Stimulated activated CD8-positive, alpha-beta memory T cell treated with anti-CD3 and anti-CD28 coated beads, Interleukin-12 subunit alpha, Interleukin-12 subunit beta, amount 100 ng/mL, for 4 hours (primary cell): ENCODE measurements around the gene CDK3.
"Not testable (repeated sequence)": the region's sequence is repeated elsewhere in the genome, so short reads cannot be mapped to it uniquely, and the experiment has no call there.

Source experiments
- DNase-seq: peaks from one replicate; pipeline ENCODE4 v3.0.0-alpha.2; 2020; ENCODE audit warnings: low read depth

The CDK3 gene

DNA sequence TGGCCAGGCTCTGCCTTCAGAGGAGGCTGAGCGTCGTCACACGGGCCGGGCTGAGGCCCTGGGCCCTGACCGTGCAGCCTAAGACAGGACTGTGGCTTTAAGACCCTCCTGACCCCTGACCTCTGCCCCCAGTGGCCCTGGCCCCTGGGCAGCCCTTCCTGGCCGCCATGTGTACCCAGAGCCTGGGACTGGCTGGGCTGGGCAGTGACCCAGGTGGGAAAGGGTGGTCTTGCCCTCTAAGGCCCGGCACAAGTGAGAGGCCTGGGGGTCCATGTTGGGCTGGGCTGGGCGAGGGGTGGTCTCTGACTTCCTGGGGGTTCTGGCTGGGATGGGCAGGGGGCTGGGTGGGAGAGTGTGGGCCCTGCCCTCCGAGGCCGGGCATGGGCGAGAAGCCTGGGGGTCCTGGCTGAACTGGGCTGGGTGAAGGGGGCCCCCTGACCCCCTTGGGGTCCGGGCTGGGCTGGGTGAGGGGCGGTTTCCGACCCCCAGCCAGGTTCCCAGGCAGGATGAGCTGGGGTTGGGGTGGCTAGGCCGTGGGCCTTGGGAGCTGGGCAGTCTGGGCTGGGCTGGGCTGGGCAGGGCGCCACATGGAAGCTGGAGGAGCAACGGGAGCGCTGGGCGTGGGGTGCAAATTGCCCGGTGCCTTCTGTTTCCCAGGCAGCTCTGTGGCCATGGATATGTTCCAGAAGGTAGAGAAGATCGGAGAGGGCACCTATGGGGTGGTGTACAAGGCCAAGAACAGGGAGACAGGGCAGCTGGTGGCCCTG is at the start of gene CDK3:
CDK3 (plus strand) TSS at position 101 of the 767 bp plus-strand sequence; CDS start at position 672, 571 bp downstream.
- no peak for DNase-seq

DNA sequence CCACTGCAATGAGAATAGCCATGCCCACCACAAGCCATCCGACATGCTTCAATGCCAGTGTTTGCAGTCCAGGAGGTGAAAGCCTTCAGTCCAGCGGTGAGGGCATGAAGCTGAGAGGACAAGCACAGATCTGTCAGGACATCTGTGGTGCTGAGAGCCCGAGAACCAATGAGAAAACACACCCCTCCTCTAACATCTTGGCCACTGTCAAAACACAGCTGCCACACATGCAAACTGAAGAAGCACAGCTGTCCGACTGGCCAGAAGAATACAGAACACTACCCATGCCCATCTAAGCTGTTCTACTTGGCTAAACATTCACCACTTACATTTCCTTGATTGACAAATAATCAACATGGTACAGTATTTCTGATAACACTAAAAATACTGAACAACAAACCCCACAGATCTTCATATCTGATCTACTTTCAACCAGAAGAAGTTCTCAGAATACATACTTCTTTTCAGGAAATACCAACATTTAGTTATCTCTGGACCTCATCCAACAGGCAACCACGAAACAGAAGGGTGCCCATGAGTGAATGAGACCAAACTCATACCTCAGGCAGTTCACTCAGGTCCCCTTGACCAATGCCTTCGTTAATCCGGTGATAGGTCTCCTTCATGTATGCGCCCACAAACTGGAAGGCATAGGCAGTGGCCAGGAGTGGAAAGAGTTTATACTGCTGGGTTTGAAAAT is 49.6 kb upstream of the CDK3 start:
- no peak for DNase-seq

DNA sequence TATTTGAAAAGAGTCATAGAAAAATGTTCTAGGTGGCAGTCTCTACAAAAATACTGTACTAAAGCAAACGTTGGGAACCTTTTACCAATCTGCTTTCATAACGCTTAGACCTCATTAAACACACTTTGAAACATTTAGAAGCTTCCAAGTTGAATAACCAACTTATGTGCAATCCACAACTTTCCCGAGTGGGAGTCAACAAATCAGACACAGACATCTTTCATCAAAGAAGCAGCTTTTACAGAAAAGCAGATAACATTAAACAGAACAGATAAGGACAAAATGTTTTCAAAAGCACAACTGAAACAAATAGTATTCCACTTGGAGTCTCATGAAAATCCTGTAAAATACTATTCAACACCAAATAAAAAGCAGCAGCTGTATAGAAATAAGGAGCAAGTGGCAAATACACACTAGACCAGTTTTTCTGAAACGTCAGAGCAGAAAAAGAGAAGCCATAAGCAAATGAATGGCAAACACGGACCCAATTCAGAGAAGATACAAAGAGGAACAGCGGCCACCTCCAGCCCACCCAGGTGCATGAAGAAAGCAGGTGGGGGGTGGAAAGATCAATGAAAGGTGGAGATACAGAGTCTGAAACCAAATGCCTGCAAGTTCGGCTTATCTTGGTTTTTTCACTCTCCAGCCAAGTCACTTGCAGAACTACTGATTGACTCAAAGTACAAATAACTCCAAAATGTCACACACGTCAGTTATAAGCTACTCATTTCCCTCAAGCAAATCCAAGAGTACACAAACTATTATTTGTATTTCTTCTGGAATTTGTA is 41.4 kb upstream of the CDK3 start:
- DNase-seq, result no peak

DNA sequence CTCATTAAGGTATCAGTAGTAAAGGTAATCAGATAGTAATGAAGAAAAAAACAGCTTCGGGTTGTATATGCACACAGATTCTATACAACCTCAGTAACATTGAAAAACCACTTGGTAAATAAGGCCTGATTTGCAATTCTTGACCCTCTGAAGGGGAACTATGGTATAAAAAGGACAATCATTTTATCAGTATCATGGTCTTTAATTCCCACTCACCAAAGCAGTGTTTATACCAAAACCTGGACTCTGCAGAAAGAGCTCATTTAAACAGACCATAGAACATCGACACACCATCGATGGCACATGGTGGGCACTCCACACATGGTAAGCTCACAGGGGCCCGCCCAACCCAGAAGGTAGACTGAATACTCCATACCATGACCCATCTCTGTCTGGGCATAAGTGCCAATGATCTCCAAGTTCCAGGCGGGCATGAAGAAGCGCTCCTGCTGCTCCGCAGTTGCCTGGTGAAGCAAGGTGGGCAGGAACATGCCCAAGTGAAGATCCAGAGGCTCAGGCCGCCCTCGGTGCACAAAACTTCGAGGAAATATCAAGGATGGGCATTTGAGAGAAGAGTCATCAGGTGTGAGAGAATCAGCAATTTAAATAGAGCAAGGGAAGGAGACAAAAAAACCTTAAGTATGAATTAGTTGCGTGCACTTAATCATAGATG is 40.7 kb upstream of the CDK3 start:
- DNase-seq, result no peak

DNA sequence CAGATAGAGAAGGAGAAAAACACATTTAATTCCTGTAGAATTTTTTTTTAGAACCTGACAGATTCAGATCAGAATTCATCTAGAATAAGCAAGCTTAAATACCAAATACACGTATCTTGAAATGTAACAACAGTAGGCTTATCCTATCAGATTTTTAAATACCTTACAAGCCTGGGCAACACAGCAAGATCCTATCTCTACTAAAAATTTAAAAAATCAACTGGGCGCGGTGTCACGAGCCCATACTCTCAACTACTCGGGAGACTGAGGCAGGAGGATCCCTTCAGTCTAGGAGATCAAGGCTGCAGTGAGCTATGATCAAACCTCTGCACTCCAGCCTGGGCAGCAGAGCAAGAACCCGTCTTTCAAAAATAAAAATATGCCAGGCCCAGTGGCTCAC is 35.2 kb upstream of the CDK3 start:
- DNase-seq, result no peak

DNA sequence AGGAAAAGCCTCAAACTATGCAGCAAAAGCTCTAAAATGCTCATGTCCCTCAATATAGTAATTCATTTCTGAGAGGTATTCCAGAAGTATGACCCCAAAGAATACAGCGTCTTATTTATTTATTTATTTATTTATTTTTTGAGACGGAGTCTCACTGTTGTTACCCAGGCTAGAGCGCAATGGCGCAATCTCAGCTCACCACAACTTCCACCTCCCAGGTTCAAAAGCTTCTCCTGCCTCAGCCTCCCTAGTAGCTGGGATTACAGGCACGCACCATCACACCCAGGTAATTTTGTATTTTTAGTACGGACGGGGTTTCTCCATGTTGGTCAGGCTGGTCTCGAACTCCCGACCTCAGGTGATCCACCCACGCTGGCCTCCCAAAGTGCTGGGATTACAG is 31.6 kb upstream of the CDK3 start:
- not testable (repeated sequence) for DNase-seq

DNA sequence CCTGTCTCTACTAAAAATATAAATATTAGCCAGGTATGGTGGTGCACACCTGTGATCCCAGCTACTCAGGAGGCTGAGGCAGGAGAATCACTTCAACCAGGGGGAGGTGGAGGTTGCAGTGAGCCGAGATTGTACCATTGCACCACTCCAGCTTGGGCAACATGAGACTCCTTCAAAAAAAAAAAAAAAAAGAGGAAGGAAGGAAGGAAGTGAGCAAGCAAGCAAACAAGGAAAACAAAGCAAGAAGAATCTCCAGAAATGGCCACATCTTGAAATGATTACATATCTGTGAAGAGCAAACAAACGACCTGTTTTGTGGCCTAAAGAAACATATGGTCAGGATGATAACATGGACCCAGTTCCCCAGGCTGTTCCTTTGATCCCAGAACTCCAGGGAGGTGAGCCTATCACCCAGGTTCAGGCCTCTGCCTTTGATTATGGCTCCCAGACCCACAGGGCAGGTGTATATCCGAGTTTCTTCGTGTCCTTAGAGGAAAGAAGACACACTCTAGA is 30.6 kb upstream of the CDK3 start:
- DNase-seq, result no peak

DNA sequence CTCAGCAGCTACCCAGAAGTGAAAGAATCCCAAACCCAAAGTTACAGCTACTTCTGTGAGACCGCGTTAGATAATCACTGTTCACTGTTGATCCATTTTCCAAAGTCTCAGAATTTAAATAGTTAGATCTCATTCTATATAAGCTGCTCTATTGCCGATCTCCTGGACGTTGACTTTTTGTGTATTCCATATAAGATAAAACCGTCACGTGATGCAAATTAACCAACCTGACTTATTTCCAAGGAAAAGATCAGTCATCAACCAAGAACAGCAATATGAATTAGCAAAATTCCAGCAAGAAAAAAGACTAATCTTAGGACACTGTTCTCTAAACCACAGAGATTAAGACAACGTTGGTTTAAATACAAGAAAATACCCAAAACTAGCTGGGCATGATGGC is 30.0 kb upstream of the CDK3 start:
- no peak for DNase-seq

DNA sequence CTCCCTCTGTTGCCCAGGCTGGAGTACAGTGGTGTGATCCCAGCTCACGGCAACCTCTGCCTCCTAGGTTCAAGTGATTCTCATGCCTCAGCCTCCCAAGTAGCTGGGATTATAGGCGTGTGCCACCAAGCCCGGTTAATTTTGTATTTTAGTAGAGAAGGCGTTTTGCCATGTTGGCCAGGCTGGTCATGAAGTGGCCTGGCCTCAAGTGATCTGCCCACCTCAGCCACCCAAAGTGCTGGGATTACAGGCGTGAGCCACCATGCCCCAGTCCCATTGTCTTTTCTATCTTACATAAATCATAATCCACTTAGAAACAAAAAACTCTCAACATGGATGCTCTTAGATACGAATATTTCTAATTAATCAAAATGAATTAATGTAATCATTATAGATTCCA is 25.5 kb upstream of the CDK3 start:
- DNase-seq, result not testable (repeated sequence)

DNA sequence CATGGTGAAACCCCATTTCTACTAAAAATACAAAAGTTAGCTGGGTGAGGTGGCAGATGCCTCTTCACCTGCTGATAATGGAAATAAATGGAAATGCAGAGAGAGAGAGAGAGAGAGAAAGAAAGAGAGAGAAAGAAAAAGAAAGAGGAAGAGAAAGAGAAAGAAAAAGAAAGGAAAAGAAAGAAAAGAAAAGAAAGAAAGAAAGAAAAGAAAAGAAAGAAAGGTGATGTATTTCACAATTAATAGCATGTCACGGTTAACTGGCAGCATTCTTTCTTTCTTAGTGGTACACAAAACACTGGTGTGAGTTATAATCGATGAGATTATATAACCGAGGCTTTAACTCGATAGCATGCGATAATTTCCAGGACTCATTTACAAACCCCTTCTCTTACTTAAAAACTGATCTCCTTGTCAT is 24.9 kb upstream of the CDK3 start:
- DNase-seq, result no peak

DNA sequence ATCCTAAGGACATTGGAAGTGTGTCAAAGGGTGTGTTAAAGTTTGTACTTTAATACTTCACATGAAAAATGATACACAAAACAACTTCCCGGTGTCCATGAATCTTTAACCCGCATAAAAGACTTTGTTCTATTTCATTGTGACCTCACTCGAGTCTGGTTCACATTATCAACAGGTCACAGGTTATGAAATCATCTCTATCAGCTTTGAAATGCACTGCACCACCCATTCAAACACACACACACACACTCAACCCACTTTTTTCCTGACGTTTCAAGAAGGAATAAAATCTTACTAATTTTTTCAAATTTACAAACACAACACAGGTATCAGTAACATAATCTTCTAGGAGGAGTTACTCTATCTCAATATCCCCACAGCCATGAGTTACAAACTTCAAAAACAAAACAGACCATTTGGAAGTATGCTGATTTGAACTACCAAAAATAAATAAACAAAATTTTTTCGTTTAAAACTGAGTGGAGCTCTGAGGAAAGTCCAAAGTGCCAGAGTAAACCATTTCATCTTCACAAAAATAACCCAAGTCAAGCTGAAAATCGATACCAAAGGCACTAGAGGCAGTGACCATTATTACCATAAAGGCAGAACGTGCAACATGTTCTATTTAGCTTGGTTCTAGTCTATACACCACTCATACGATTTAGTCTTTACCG is 24.3 kb upstream of the CDK3 start:
- DNase-seq, result no peak

DNA sequence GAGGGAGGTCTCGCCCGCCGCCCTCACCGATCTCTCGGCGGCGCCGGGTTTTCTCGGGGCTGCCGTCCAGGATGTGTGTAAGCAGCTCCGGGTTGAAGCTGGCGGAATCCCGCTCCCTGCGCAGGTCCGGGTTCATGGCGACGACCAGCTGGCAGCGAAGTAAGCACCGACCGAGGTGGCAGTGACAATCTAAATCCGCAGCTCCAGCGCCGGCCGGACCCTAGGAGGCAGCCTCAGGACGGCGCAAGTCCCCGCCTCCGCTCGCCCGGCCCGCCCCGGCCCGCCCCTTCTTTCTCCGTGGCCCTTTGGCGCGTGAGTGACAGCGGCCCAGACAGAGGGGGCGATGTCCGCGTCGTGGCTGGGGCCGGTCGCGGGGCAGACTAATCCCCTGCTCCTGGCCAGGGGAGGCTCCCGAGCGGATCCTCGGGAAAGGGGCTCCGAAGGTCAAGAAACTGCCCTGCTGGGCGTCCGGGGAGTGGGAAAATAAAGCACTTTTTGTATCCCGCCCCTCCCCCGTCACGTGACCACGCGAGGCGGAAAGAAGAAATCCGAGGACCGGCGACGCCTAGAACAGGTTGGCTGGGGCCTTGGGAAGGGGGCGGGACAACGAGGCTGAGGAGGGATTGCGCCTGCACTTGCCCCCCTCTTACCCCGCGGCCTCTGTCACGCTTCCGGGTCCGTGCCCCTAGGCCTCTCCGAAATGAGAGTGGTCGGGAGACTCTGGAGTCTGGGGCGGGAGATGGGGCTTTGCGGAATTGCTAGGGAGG is 21.5 kb upstream of the CDK3 start, which contains the start of the genes ACOX1 and TEN1:
ACOX1 (minus strand) TSS at position 229 of the 767 bp plus-strand sequence; CDS start at position 136, 93 bp downstream.
TEN1 (plus strand) TSS at position 303 of the 767 bp plus-strand sequence. CDS start 6,953 bp downstream, outside the sequence.
- peak; percentile 88 for DNase-seq

DNA sequence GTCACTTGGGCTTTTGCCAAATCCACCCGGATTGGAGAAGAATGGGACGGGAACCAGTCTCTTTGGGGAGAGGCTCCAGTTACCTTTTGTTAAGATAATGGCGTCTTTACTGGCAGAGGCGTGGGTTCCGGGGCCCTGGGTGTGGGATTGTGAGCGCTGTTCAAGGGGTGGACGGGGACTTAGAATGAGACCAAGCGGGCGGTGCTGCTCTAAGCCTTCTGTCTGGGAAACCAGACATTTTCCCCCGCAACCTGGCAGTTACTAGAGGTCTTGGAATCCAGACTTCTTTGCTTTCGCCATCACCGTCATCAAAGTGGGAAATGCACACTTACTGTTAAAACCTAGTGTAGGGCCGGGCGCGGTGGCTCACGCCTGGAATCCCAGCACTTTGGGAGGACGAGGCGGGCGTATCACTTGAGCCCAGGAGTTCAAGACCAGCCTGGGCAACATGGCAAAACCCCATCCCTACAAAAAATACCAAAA is 20.9 kb upstream of the CDK3 start:
- DNase-seq, result no peak

DNA sequence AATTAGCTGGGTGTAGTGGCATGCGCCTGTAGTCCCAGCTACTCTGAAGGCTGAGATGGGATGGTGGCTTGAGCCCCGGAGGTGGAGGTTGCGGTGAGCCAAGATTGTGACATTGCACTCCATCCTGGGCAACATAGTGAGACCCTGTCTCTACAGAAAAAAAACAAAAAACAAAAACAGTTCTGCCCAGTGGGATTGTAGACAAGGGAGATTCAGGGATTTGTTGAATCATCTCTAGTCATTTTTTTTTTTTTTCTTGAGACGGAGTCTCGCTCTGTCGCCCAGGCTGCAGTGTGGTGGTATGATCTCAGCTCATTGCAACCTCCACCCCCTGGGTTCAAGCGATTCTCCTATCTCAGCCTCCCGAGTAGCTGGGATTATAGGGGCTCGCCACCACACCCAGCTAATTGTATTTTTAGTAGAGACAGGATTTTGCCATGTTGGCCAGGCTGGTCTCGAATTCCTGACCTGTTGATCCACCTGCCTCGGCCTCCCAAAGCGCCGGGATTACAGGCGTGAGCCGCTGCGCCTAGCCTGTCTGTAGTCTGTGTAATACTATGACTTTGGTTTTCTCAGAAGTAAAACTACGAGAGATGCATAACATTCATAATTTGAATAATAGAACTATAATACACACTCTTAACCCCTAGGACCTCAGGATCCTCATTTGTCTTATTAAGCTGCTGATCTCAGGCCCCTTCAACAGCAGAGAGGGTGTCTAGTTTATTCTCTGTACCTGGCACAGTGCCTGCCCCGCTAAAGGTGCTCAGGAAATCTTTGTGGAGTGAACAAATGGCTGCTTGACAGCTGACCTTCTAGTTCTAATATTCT is 20.3 kb upstream of the CDK3 start:
- no peak for DNase-seq

DNA sequence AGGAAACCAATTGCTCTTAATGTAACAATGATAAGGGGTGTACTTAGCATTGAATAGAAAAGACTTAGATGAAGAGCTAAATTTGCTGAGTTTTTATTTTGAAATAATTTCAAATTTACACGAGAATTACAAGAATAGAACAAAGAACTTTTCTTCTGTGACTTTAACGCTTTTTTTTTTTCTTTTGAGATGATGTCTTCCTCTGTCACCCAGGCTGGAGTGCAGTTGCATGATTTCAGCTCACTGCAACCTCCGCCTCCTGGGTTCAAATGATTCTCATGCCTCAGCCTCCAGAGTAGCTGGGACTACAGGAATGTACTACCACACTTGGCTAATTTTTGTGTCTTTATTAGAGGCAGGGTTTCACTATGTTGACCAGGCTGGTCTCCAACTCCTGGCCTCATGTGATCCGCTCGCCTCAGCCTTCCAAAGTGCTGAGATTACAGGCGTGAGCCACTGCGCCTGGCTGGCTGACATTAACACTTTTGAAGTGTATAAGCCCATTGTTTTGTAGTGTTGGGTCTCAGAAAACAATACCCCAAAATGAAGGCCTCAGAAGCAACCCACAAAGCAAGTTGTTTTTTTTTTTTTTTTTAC is 19.5 kb upstream of the CDK3 start:
- no peak for DNase-seq

DNA sequence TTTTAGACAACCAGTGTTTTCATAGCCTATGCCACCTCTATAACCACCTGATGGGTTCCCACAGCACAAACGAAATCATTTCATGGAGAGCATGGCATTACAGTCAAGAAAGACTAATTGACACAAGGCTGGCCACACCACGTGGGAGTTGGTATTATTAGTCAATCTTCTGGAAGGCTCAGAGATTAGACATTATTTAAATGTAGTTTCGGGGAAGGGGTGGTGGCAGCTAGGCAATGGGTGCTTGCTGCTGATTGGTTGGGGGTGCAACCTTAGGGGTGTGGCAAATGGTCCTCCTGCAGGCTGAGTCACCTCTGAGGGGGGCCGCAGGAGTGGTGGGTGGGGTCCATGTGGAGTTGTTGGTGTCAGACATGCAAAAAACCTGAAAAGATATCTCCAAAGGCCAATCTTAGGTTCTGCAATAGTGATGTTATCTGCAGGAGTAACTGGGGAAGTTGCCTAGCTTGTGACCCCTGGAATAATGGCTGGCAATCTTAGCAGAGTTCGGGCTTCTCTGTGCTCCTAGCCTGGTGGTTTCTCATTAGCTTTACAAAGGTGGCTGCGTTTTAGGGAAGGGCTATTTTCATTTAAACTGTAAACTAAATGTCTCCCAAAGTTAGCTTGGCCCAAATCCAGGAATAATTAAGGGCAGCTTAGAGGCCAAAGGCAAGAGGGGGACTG is 17.0 kb upstream of the CDK3 start:
- no peak for DNase-seq

DNA sequence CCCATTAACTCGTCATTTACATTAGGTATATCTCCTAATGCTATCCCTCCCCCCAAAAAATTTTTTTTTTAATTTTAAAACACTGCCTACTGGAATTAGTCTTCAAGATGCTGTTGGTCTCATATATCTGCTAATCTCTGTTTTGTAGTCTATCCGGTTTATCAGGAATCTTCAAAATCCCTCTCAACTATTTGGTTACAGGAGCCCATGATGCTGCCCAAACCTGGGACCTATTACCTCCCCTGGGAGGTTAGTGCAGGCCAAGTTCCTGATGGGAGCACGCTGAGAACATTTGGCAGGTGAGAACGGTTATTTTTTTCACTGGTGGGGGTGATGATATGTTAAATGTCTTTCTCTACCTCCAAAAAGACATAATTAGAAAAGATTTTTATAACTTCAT is 14.7 kb upstream of the CDK3 start:
- DNase-seq, result no peak

DNA sequence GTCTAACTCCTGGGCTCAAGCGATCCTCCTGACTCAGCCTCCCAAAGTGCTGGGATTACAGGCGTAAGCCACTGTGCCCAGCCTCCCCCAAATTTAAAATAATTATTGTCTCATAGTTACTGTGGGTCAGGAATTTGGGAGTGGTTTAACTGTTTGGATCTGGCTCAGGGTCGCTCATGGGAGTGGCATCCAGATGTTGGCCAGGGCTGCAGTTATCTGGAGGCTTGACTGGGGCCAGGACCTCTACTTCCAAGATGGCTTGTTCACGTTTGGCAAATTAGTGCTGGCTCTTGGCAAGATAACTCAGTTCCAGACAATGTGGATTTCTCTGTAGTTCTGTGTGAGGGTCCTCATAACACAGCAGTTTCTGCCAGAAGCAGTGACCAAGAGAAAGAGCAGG is 13.6 kb upstream of the CDK3 start:
- no peak for DNase-seq
